ENCODE data around the gene PPIH.

PPIH gene

GRCh38 chr1:42689912-42690311, 31.7 kb downstream of the PPIH start:
- H3K79me2 ChIP-seq (ENCODE audit: insufficient read depth, low read length) = peaks cover 100% of the 10 kb centered on the region
- peaks cover 97% of the 10 kb centered on the region for H4K20me1 ChIP-seq (ENCODE audit: insufficient read depth, low read length)
- H3K4me2 ChIP-seq (ENCODE audit: insufficient read depth, low read length) = peak overlapping the region; percentile 6; the same call in 1 of the 2 replicates
- peaks cover 91% of the 10 kb centered on the region for H3K36me3 ChIP-seq (ENCODE audit: insufficient read depth, low read length)
- no peaks in the 10 kb centered on the region for H3K9me3 ChIP-seq (ENCODE audit: insufficient read depth, low read length, severe bottlenecking)
- TF ChIP-seq CTCF (IDR thresholded peaks at IDR 0.05; ENCODE audit: borderline replicate concordance, extremely low read depth, low read length, poor library complexity, severe bottlenecking) (no peak), EZH2 (IDR thresholded peaks at IDR 0.05; ENCODE audit: borderline replicate concordance, low read depth, low read length, severe bottlenecking) (no peak)
- no peak overlapping the region for H3K4me3 ChIP-seq (ENCODE audit: low read depth in 1 of 2, low read length in 2 of 2)
- no peak overlapping the region for H2AFZ ChIP-seq (ENCODE audit: low read depth, low read length)
- no peaks in the 10 kb centered on the region for H3K27me3 ChIP-seq (ENCODE audit: insufficient read depth, low read length, poor library complexity)
- H3K9ac ChIP-seq (ENCODE audit: low read depth, low read length) = no peak overlapping the region
- H3K27ac ChIP-seq (ENCODE audit: low read length) = no peak overlapping the region
- DNase-seq (no peak), ATAC-seq (ENCODE audit: insufficient read depth, low read depth) (no peak)
- peaks cover 40% of the 10 kb centered on the region for H3K4me1 ChIP-seq (ENCODE audit: insufficient read depth, low read length)

- Histone ChIP-seq H3K4me2 (ENCODE audit: insufficient read depth, low read length) (peak overlapping the region; percentile 45), H3K79me2 (ENCODE audit: insufficient read depth, low read length) (peaks cover 100% of the 10 kb centered on the region), H3K36me3 (ENCODE audit: insufficient read depth, low read length) (peaks cover 91% of the 10 kb centered on the region), H3K27ac (ENCODE audit: low read length) (no peak overlapping the region), H3K4me1 (ENCODE audit: insufficient read depth, low read length) (peaks cover 33% of the 10 kb centered on the region), H4K20me1 (ENCODE audit: insufficient read depth, low read length) (peaks cover 97% of the 10 kb centered on the region), H3K9me3 (ENCODE audit: insufficient read depth, low read length, severe bottlenecking) (no peaks in the 10 kb centered on the region), H3K9ac (ENCODE audit: low read depth, low read length) (no peak overlapping the region), H3K27me3 (ENCODE audit: insufficient read depth, low read length, poor library complexity) (no peaks in the 10 kb centered on the region), H3K4me3 (ENCODE audit: low read depth in 1 of 2, low read length in 2 of 2) (no peak overlapping the region), H2AFZ (ENCODE audit: low read depth, low read length) (no peak overlapping the region)
- DNase-seq (no peak), ATAC-seq (ENCODE audit: insufficient read depth, low read depth) (peak; percentile 34; the same call in 1 of the 3 replicates)
- TF ChIP-seq EZH2 (IDR thresholded peaks at IDR 0.05; ENCODE audit: borderline replicate concordance, low read depth, low read length, severe bottlenecking) (no peak), CTCF (IDR thresholded peaks at IDR 0.05; ENCODE audit: borderline replicate concordance, extremely low read depth, low read length, poor library complexity, severe bottlenecking) (peak; percentile 7)
These were observed 32.4 kb downstream of the PPIH start for GRCh38 chr1:42690477-42691156.

- Histone ChIP-seq H3K27me3 (ENCODE audit: insufficient read depth, low read length, poor library complexity) (no peaks in the 10 kb centered on the region), H3K4me1 (ENCODE audit: insufficient read depth, low read length) (peaks cover 28% of the 10 kb centered on the region), H3K9ac (ENCODE audit: low read depth, low read length) (no peak overlapping the region), H3K27ac (ENCODE audit: low read length) (no peak overlapping the region), H3K4me3 (ENCODE audit: low read depth in 1 of 2, low read length in 2 of 2) (no peak overlapping the region), H3K4me2 (ENCODE audit: insufficient read depth, low read length) (peak overlapping the region; percentile 45), H3K79me2 (ENCODE audit: insufficient read depth, low read length) (peaks cover 100% of the 10 kb centered on the region), H3K9me3 (ENCODE audit: insufficient read depth, low read length, severe bottlenecking) (no peaks in the 10 kb centered on the region), H2AFZ (ENCODE audit: low read depth, low read length) (no peak overlapping the region), H3K36me3 (ENCODE audit: insufficient read depth, low read length) (peaks cover 91% of the 10 kb centered on the region), H4K20me1 (ENCODE audit: insufficient read depth, low read length) (peaks cover 97% of the 10 kb centered on the region)
- TF ChIP-seq EZH2 (IDR thresholded peaks at IDR 0.05; ENCODE audit: borderline replicate concordance, low read depth, low read length, severe bottlenecking) (no peak), CTCF (IDR thresholded peaks at IDR 0.05; ENCODE audit: borderline replicate concordance, extremely low read depth, low read length, poor library complexity, severe bottlenecking) (no peak)
- no peak for DNase-seq
- ATAC-seq (ENCODE audit: insufficient read depth, low read depth) = no peak
These were observed 32.9 kb downstream of the PPIH start for GRCh38 chr1:42691157-42691498.
